ENCODE data around the gene TTC34.
A peak's percentile ranks its signal among the peaks of the same experiment; 100 is the strongest.

The TTC34 gene

DNA sequence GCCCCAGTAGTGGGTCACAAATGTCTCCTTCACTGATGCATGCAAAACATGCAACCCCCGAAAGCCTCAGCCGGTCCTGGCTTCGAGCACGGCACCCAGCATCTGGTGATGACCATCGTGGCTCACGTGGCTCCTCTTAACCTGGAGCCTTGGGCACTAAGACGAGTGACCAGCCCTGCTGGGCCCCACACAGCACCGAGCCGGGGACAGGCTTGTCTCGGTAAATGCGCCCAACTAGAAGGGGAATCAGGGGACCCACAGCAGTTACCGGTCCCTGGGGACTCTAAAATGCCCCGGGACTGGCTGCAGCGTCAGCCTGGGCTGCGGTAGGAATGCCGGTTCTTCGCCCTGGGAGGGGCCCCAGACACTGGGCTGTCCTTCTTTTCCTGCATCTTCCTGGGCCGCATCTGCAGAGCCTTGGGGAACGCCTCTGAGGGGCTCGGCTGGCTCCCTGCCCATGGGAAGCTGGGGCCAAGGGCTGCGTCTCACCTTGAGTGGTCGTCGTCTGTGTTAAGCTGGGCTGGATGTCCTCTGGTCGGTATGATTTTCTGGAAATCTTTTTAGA is 13.1 kb upstream of the TTC34 start:
- DNase-seq, result peak in 4 of 10 donors; percentile 9 to 72 (median 62)
- intact Hi-C loops (cut with DNase I), result no loop called here

DNA sequence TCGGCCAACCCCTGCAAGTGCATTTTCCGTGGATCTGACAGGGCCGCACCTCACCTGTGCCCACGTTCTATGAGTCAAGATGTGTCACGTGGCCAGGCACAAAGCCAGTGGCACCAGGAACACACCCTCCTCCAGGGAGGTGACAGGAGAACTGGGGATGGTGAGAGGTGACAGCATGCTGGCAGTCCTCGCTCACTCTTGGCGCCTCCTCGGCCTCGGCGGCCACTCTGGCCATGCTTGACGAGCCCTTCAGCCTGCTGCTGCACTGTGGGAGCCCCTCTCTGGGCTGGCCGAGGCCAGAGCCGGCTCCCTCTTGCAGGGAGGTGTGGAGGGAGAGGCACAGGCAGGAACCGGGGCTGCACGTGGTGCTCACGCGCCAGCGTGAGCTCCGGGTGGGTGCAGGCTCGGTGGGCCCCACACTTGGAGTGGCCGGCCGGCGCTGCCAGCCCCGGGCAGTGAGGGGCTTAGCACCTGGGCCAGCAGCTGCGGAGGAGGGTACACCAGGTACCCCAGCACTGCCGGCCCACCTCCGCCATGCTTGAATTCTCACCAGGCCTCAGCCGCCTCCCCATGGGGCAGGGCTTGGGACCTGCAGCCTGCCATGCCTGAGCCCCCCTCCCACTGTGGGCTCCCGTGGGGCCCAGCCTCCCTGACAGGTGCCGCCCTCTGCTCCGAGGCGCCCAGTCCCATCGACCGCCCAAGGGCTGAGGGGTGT is 11.6 kb upstream of the TTC34 start:
- DNase-seq, result peak in 2 of 10 donors; percentile 64 to 75
- intact Hi-C loops (cut with DNase I), result no loop called here

DNA sequence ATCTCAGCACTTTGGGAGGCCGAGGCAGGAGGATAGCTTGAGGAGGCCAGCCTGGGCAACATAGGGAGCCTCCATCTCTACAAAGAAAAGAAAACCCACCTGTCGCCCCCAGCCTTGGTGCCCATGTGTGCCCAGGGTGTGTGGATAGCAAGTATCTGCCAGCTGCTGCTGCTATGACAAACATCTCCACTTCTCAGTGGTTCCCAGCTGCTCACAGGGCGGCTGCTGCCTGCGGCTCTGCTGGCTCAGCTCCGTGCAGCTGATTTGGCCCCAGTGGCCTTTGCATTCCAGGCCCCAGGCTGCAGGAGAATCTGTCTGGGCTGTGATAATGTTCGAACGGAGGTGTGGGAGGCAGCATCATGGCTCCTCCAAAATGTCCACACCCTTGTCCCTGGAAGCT is 10.6 kb upstream of the TTC34 start:
- intact Hi-C loops (cut with DNase I), result no loop called here

DNA sequence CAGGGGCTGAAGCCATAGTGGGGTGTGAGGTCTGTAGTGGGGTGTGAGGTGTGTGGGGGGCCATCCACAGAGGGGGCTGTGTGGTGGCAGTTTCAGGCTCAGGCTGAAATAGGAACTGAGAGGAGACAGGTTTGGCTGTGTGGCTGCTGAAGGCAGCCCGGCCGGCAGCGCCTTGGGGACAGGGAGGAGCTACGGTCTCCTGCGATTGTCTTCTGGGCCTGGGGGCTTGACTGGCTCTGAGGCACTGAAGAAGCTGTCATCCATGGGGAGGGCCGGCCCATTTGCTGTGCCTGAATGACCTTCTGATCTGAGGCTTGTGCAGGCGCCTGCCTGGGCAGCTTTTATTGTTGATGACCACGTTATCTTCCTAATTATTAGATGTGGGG is 10.0 kb upstream of the TTC34 start:
- no peak for DNase-seq
- intact Hi-C loops (cut with DNase I), result no loop called here

More for the DNA sequence above, 10.6 kb upstream of the TTC34 start:
- peak in 2 of 10 donors; percentile 12 to 41 for DNase-seq

DNA sequence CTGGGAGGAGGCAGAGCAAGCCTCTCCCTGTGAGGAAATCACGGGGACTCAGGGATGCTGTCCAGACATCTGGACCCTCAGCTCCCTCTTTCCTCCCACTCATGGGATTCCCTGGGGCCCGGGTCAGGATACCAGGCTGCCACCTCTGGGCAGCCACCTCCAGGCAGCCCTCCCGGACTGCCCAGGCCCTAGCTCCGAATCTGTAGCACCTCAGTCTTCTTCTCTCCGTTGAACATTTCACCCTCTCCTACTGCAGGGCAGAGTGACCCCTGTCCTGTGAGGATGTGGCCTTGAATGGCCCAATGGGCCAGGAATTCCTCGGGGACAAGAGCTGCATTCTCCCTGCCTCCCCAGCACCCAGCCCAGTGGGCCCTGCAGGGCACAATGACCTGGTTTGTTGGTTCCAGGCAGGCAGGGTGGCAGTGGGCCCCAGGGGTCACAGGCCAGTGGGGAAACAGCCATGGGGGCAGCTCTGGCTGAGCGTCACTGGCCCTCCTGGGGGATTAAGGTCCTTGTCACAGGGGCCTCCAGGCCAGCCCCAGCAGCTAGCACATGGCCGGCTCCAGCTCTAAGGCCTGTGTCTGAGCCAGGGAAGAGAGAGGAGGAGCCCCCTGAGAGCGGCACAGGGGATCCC is 9.5 kb upstream of the TTC34 start:
- intact Hi-C loops (cut with DNase I), result no loop called here

DNA sequence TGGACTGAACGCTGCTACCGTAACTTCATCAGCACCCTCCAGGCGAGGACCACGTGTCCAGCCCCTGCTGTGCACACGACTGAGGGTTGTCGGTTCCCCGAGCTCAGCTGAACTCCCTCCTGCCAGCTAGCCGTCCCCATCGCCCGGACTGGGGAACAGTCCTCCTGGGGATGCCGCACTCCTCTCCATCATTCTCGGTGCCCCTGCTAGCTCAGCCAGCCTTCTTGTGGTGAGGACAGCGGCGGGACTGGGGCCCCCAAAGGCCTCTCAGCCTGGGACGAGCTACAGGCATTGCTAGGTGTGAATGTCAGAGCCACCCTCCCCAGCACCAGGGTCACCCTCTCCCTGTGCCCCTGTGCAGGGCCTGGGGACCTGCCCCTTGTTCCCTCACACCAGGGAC is 8.8 kb upstream of the TTC34 start:
- intact Hi-C loops (cut with DNase I), result no loop called here
- DNase-seq, result no peak

More for the DNA sequence above, 9.5 kb upstream of the TTC34 start:
- no peak for DNase-seq

DNA sequence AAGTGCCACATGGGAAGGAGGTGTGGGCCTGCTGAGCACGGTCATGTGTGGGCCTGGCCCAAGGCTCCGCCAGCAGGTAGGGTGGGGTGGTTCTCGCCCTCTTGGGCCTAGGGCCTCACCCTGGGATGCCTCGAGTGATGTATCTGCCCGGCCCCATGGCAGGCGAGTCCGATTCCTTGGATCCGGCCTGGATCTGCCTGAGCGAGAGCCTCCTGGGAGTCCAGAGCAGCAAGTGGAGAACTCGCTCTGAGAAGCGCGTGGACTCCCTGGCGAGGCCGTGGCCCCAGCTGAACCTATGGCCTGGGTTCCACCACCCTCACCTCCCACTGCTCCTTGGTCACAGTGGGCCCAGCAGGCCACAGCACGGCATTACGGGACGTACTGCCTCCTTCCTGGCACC is 8.2 kb upstream of the TTC34 start:
- intact Hi-C loops (cut with DNase I), result no loop called here
- DNase-seq, result no peak

DNA sequence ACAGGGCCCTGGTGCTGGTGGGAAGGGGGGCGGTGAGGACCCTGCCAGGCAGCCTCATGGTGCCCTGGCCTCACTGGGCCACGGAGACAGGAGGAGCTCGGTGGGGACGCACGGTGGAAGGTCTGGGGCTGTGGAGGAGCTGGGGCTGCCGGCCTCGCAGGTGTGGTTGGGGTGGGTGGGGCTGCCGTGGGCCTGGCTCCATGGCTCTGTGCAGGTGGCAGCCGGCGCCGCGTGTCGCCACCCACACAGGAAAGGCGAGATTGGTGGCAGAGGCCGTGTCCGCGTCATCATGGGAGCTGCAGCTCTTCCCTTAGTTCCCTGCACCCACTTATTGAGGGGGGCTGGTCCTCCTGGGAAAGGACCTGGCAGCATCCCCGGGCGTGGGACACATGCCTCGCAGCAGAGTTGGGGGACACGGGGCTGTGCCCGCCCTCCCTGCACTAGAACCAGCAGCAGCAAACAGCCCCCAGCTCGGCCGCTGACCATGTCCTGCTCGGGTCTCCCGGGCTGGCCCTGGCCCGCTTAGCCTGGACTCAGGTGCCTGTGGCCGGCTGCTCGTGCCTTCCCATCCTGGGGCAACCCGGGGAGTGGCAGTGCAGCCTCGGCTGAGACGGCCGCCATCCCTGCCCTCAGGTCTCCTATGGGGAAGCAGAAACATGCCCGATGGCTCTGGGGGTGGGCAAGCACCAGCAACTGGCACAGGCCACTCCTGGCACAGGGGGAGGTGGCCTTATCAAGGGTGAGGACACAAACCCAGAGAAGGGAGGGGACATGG is 7.5 kb upstream of the TTC34 start:
- intact Hi-C loops (cut with DNase I), result no loop called here
- no peak for DNase-seq

DNA sequence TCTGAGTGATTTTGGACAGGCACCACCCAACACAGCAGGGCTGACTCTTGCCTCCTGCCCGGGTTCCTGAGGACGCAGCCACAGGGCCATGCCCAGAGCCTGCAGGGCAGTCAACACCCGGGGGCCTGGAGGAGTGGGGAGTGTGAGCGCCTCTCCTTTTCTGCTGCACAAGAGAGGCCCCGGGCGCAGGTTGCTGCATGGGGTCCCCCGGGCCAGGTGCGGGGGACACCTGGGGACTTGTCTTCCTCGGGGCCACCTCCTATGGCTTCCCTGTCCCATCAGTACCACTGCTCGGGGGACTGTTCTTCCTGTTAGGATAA is 6.9 kb upstream of the TTC34 start:
- intact Hi-C loops (cut with DNase I), result no loop called here
- peak in 1 of 10 donors; percentile 47 for DNase-seq

DNA sequence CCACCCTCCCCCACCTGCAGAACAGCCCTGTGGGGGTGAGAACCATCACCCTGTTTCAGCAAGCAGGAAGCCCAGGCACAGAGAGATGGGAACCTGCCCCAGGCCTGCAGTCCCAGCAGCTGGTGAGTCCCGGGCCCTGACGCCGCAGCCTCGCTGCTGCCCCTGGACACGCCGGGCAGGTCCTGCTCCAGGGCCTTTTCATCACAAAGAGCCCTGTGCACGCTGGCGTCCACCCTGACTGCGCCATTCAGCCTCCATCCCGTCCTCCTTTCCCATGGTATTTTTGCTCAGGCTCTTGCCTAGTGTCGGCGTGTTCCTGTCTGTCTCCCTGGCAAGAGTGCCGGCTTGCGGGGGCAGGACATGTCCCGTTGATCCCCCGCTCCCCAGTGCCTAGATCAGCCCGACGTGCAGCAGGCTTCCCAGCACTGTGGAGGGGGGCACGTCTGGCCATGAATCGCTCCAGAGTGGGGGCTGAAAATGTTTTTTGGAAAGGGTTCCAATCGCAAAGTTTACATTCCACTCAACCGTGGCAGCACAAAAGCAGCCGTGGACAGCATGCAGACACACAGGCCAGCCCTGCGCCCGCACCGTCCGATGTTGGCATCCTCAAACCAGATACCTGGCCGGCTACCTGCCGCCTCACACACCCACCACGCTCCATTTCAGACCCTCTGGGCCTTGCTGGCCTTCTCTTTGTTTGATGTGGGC is 6.3 kb upstream of the TTC34 start:
- peak in 2 of 10 donors; percentile 66 to 77 for DNase-seq
- intact Hi-C loops (cut with DNase I), result no loop called here

DNA sequence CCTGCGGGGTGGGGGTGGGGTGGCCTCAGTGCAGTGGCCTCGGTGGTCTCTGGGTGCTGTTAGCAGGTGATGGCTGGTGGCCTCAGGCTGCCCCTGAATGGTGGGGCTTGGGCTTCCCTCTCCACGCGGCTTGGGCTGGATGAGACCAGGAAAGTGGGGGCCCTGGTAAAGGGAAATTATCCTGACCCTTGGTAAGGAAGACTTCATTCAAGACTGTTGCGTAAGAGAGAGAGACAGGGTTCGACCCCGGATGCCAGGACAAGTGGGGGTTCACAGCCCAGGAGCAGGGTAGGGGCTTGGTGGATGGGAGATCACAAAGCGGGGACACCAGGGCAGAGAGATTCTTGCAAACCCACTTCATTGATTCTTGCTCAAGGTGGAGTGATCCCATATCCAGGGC is 5.5 kb upstream of the TTC34 start:
- intact Hi-C loops (cut with DNase I), result no loop called here
- DNase-seq, result peak in 4 of 10 donors; percentile 5 to 36 (median 26)

DNA sequence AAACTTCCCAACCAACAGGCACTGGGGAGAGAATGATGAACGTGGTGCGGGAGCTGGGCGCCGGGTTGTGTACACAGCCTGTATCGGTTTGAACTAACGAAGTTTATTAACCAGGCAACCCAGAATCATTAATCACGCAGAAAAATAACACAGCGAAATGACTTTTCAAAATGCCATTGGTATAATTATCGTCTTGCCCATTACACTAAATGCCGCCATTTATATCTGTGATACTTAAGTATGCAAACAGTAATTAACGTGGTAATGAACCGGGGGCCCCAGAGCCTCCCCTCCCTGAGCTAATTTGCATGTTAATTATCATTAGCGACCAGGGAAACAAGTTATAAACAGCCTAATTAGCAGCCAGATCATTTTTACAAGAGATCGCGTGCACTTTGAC is 5.1 kb upstream of the TTC34 start:
- intact Hi-C loops (cut with DNase I), result no loop called here

DNA sequence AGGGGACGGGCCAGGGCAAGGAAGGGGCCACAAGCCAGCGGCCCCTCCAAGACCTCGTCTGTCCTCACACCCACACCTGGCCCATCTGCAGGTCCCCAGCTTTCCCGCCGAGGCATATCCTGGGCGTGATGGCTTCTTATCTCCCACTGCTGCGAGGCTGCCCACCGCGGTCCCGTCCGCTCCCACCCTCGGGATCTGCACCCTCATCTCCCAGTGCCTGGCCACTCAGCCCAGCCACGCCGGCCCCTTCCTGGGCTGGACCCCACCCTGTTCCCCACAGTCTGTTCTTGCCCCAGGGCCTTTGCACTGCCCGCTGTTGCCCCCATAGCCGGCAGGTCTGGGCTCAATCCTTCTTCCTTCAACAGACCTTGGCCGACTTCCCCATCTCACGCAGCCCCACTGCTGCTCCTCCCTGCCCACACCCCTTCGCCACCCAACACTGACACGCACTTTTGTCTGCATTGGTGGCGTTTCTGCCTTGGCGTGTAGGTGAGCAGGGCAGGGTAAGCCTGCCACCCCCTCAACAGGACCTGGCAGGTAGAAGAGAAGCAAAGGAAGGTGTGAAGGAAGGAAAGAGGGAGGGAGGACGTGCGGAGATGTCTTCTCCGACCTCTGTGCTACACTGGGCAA is 4.4 kb upstream of the TTC34 start:
- DNase-seq, result peak in 4 of 10 donors; percentile 23 to 73 (median 64)
- intact Hi-C loops (cut with DNase I), result no loop called here

More for the DNA sequence above, 5.1 kb upstream of the TTC34 start:
- peak in 1 of 10 donors; percentile 21 for DNase-seq

DNA sequence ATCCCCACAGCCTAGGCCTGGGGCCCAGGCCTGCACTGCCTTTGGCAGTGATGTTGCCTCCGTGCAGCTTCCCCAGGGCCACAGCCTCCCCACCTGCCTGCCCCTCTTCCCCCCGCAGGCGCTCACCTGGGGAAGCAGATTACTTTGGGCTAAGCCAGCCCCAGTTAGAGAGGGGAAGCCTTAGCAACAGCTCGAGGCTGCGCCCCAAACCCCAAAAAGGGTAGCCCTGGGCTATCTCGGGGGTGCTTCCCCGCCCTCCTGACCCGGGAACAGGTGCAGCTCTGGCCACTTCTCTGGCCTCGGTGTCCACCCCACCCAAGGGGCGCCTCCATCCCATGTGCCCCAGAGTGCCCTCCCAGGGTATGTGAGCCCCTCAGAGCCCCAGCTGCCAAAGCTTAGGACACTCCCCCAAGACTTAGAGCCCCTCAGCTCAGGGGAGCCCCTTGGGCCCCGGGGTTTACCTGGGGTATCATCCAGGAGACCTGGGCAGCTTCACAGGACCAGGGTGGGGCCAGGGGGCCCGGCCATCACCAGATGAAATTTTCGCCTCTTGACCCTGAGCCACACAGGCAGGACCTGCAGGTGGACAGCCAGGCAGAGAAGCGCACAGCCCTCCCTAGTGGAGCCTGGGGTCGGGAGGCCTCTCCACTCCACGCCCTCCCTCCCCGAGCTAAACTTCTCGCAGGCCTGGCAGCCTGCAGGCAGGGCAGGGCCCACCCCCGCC is 3.3 kb upstream of the TTC34 start:
- intact Hi-C loops (cut with DNase I), result no loop called here
- peak in 4 of 10 donors; percentile 17 to 77 (median 65) for DNase-seq

DNA sequence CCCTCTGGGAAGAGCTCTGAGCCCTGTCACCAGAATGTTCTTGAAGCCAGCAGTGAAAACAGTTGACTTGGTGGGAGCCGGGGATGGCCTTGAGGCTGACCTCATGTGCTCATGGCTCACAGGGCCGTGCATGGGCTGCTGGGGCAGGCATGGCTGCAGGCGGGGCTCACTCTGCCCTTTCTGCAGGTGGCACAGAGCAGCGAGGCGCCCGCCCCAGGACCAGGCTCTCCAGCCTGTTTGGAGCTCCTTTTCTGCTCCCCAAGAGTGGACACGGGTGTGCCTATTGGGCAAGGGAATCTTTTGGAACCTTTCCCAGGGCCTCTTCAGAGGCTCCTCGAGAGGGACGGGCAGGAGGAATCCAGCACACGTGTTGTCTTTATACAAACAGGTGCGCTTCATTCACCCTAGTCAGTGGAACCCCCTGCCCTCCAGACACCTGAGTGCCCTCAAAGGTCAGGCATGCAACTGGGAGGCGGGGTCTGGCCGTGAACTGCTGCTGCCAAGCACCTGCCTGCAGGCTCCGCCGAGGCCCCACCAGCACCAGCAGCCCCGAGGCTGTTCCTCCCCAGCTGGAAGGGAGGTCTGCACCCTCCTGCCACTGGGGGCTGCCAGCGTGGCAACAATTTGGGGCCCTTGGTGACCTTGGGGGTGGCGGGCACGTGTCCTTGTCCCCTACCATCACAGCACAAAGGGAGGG is 2.6 kb upstream of the TTC34 start:
- peak in 5 of 10 donors; percentile 0 to 77 (median 64) for DNase-seq
- intact Hi-C loops (cut with DNase I), result no loop called here

DNA sequence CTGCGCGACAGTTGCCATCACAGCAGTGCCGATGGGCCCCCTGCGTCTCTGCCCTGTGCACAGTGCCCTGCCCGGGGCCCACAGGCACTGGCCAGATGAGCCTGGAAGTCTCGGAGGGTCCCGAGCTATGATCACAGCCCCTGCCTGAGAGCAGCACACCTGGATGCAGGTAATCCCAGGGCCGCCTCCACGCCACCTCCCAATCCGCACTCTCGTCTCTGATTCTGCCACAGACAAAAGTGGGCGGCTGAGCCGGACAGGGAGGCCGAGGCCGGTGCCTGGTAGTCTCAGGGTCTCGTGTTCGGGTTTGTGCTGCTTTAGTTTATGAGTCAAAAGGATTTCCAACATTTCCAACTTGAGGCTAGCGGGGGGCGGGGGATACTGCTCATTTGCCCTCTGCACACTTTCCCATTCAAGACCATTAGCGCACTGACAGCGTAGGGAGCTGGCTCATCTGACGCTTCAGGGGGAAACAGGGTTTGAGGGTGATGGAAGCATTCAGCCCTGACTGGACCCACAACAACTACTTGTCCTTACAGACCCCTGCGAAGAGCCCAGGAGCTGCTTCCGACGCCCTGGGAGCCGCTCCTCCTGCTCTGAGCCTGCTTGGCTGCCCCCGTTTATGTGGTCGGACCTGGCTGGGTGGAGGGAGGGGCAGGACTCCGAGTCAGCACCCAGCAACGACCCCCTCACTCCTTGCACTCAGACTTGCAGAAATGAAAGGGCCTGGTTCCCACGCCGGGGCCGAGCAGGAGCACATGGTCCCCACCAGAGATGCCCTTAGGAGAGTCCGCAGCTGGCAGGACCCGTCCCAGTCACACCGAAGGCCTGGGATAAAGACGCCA is 1.8 kb upstream of the TTC34 start:
- peak in 6 of 10 donors; percentile 3 to 81 (median 24) for DNase-seq
- intact Hi-C loops (cut with DNase I), result no loop called here

DNA sequence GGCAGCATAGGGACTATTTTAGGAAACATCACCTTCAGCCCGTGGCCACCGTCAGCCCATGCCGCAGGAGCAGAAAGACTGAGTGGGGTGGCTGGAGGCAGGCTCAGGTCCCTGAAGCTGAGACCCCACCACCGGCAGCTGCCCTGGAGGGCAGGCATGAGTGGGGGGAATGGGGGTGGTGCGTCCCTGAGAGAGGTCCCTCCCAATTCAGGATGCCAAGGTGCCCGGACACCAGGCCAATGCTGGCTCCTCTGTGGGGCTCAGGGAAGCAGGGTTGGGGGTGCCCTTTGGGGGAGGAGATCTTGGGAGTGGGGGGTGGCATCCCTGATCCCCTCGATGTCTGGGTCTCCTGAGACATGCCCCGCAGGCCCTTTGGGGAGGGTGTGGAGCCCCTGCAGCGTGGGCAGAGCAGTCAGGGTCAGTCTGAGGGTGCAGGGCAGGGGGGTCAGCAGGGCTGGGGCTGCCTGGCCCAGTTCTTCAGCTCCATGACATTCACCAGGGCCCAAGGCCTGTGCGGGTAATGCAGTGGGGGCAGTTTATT is 998 bp upstream of the TTC34 start:
- intact Hi-C loops (cut with DNase I), result no loop called here

DNA sequence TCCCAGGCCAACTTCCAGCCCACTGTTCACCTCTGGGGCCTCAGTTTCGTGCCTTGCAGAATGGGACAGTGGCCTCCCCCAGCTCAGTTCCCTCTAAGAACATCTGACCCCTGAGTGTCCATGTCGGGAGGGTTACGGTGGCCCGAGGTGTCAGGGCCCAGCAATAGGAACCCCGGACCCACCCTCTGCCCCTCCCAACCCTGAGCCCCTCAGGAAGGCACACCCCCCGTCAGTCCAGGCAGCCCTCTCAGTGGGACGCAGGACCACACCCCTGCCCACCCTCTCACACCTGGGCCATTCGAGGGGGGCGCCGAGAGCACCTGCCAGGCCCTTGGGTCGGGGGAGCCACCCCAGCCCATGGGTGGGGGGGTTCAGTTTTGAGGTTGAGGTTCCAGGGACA is 447 bp downstream of the TTC34 start:
- DNase-seq, result peak in 2 of 10 donors; percentile 9 to 50
- intact Hi-C loops (cut with DNase I), result no loop called here

More for the DNA sequence above, 998 bp upstream of the TTC34 start:
- DNase-seq, result peak in 4 of 10 donors; percentile 11 to 70 (median 54)
